Measurements from ENCODE around the gene ADGRG2.
"Not testable (repeated sequence)": the region's sequence is repeated elsewhere in the genome, so short reads cannot be mapped to it uniquely, and the experiment has no call there.

The ADGRG2 gene

GRCh38 chrX:19063030-19063429 lies 59.2 kb downstream of the ADGRG2 start:
- no peak overlapping the region for H3K27ac Mint-ChIP-seq
- H3K4me1 Mint-ChIP-seq (ENCODE audit: low read depth): no peaks in the 10 kb centered on the region
- no peaks in the 10 kb centered on the region for H3K36me3 Mint-ChIP-seq (ENCODE audit: low read depth)
- H3K9me3 Mint-ChIP-seq: no peaks in the 10 kb centered on the region
- H3K4me3 Mint-ChIP-seq: no peak overlapping the region
- H3K27me3 Mint-ChIP-seq (ENCODE audit: low read depth): no peaks in the 10 kb centered on the region

GRCh38 chrX:19059067-19059466 lies 63.2 kb downstream of the ADGRG2 start:
- Mint-ChIP-seq H3K27ac (no peak overlapping the region), H3K4me3 (no peak overlapping the region), H3K27me3 (ENCODE audit: low read depth) (no peaks in the 10 kb centered on the region), H3K9me3 (no peaks in the 10 kb centered on the region), H3K36me3 (ENCODE audit: low read depth) (no peaks in the 10 kb centered on the region), H3K4me1 (ENCODE audit: low read depth) (no peaks in the 10 kb centered on the region)

DNA sequence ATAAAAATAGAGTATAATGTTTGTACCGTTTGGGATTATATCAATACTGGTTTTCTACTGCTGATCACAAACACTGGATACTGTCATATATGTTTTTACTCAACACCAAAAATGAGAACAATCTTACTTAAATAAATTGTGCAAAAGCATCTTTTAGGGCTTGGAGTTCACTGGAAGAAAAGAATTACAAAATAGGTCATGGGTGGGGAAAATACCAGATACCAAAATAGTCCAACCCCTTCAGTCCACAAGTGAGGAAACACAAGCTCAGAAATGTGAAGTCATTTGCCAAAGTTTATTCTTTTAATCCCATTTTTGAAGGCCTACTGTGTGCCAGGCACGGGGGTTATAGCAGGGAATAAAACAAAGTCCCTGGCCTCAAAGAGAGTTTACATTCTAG lies 64.4 kb downstream of the ADGRG2 start:
- Mint-ChIP-seq H3K9me3 (no peaks in the 10 kb centered on the region), H3K27ac (no peak overlapping the region), H3K36me3 (ENCODE audit: low read depth) (no peaks in the 10 kb centered on the region), H3K4me1 (ENCODE audit: low read depth) (no peaks in the 10 kb centered on the region), H3K4me3 (no peak overlapping the region), H3K27me3 (ENCODE audit: low read depth) (no peaks in the 10 kb centered on the region)

DNA sequence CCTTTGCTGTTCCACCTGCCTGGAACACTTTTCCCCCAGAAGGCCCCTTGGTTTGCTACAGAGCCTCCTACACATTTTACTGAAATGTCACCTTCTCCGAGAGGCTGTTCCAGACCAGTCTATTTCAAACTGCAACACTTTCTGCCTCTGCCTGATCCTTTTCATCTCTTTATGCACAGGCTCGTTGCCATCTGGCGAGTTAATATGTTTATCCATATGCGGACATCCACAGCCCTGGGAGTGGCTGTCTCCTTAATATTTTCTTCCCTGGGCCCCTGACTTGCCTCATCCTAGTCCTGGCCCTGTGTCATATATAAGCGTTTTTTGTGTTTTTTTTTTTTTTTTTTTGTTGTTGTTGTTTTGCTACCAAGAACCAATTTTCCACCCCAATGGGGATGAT lies 73.2 kb downstream of the ADGRG2 start:
- Mint-ChIP-seq H3K4me3 (no peak overlapping the region), H3K36me3 (ENCODE audit: low read depth) (no peaks in the 10 kb centered on the region), H3K9me3 (no peaks in the 10 kb centered on the region)

GRCh38 chrX:19046343-19047215 lies 75.7 kb downstream of the ADGRG2 start:
- Mint-ChIP-seq H3K9me3 (no peaks in the 10 kb centered on the region), H3K36me3 (ENCODE audit: low read depth) (no peaks in the 10 kb centered on the region), H3K27me3 (ENCODE audit: low read depth) (no peaks in the 10 kb centered on the region), H3K4me1 (ENCODE audit: low read depth) (no peaks in the 10 kb centered on the region), H3K4me3 (no peak overlapping the region), H3K27ac (no peak overlapping the region)

More for the DNA sequence above, 73.2 kb downstream of the ADGRG2 start:
- Mint-ChIP-seq H3K27me3 (ENCODE audit: low read depth) (no peaks in the 10 kb centered on the region), H3K4me1 (ENCODE audit: low read depth) (no peaks in the 10 kb centered on the region), H3K27ac (no peak overlapping the region)

- Mint-ChIP-seq H3K36me3 (ENCODE audit: low read depth) (no peaks in the 10 kb centered on the region), H3K4me1 (ENCODE audit: low read depth) (no peaks in the 10 kb centered on the region), H3K27ac (no peak overlapping the region), H3K27me3 (ENCODE audit: low read depth) (no peaks in the 10 kb centered on the region), H3K4me3 (no peak overlapping the region), H3K9me3 (no peaks in the 10 kb centered on the region)
These were observed 81.9 kb downstream of the ADGRG2 start for GRCh38 chrX:19040373-19040772.

DNA sequence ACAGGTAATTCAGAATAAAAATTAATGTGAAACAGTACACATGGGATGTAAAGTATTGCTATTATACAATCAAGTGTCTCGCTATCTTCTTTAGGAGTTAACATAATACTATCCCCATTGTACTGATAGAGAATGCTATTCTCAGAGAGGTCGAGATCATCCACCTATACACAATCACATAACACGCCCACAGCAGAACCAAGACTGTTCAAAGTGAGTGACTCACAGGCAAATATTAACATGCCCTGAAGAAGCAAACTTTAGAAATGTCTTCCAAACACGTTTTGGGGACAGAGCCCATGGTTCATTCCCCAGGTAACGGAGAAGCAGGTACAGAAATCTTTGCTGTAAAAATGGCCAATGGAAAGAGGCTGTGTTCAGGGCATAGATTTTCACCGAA lies 88.2 kb downstream of the ADGRG2 start:
- Mint-ChIP-seq H3K36me3 (ENCODE audit: low read depth) (no peaks in the 10 kb centered on the region), H3K9me3 (no peaks in the 10 kb centered on the region), H3K27ac (no peak overlapping the region), H3K27me3 (ENCODE audit: low read depth) (no peaks in the 10 kb centered on the region), H3K4me3 (no peak overlapping the region), H3K4me1 (ENCODE audit: low read depth) (no peaks in the 10 kb centered on the region)

DNA sequence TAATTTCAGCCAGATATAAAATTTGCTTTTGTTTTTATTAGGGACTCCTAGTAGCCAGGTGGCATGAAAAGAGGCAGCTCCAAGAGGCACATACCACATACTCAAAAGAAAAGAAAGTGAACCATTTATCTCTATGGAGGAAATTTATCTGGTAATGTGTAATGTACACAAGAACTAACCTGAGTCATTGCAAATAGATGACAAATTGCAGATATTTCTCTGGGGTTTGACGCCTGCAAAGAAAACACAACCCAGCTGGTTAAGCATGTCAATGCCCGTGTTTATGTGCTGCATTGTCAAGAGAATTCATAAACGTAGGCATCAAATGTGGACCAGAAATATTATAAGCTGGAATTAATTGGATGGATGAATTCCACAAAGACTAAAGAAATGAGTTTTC lies 91.5 kb downstream of the ADGRG2 start:
- Mint-ChIP-seq H3K27me3 (ENCODE audit: low read depth) (no peaks in the 10 kb centered on the region), H3K4me1 (ENCODE audit: low read depth) (no peaks in the 10 kb centered on the region), H3K9me3 (no peaks in the 10 kb centered on the region), H3K27ac (no peak overlapping the region), H3K36me3 (ENCODE audit: low read depth) (no peaks in the 10 kb centered on the region), H3K4me3 (no peak overlapping the region)

- no peaks in the 10 kb centered on the region for H3K27me3 Mint-ChIP-seq (ENCODE audit: low read depth)
- H3K36me3 Mint-ChIP-seq (ENCODE audit: low read depth): no peaks in the 10 kb centered on the region
- no peaks in the 10 kb centered on the region for H3K9me3 Mint-ChIP-seq
- H3K4me3 Mint-ChIP-seq: no peak overlapping the region
- H3K27ac Mint-ChIP-seq: no peak overlapping the region
- no peaks in the 10 kb centered on the region for H3K4me1 Mint-ChIP-seq (ENCODE audit: low read depth)
These were observed 93.7 kb downstream of the ADGRG2 start for GRCh38 chrX:19028560-19028959.

- no peak overlapping the region for H3K27ac Mint-ChIP-seq
- no peaks in the 10 kb centered on the region for H3K4me1 Mint-ChIP-seq (ENCODE audit: low read depth)
- no peak overlapping the region for H3K4me3 Mint-ChIP-seq
- no peaks in the 10 kb centered on the region for H3K36me3 Mint-ChIP-seq (ENCODE audit: low read depth)
- H3K27me3 Mint-ChIP-seq (ENCODE audit: low read depth): no peaks in the 10 kb centered on the region
- no peaks in the 10 kb centered on the region for H3K9me3 Mint-ChIP-seq
These were observed 97.9 kb downstream of the ADGRG2 start for GRCh38 chrX:19024366-19024765.

GRCh38 chrX:19019996-19020395 lies 102.3 kb downstream of the ADGRG2 start:
- no peaks in the 10 kb centered on the region for H3K9me3 Mint-ChIP-seq
- no peaks in the 10 kb centered on the region for H3K4me1 Mint-ChIP-seq (ENCODE audit: low read depth)

DNA sequence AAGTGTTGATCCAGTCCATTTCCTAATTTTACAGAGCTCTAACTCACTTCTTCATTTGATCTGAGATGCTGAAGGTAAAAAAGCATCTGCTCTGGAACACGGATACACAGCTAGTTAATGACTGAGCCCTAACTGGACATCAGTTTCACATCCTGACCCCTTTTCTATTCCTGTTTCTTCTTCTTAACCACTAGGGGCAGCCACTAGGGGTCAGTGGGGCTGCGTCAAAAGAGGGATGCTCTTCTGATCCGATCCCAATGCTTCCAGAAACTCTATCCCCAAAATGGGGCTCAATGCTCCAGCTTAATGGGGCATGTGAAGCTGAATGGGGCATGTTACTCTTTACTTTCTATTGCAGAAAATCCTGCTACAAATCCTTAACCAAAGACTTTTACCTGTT lies 105.0 kb downstream of the ADGRG2 start:
- Mint-ChIP-seq H3K36me3 (ENCODE audit: low read depth) (no peaks in the 10 kb centered on the region), H3K4me1 (ENCODE audit: low read depth) (no peaks in the 10 kb centered on the region), H3K27ac (no peak overlapping the region), H3K27me3 (ENCODE audit: low read depth) (no peaks in the 10 kb centered on the region), H3K9me3 (no peaks in the 10 kb centered on the region), H3K4me3 (no peak overlapping the region)

More at GRCh38 chrX:19019996-19020395, 102.3 kb downstream of the ADGRG2 start:
- Mint-ChIP-seq H3K27me3 (ENCODE audit: low read depth) (no peaks in the 10 kb centered on the region), H3K4me3 (no peak overlapping the region), H3K36me3 (ENCODE audit: low read depth) (no peaks in the 10 kb centered on the region), H3K27ac (no peak overlapping the region)

- H3K4me3 Mint-ChIP-seq; H3K4me1 Mint-ChIP-seq (ENCODE audit: low read depth): not testable (repeated sequence)
These were observed 105.7 kb downstream of the ADGRG2 start for GRCh38 chrX:19016614-19017013.

DNA sequence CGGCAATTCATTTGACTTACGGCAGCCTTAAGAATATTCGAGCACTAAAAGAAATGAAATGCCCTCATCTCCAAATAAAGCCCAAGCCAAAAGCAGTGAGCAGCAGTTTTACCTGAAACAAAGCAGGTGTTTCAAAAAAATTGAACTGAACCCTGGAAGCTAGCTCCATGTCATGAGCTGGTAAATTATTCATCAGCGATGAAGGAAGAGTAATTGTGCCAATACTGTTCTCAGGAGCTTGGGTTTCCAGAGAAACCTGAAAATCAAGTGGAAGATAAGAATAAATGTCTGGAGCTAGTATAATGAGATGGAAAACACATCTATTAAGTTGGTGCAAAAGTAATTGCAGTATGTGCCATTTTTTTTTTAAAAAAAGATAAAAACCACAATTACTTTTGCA lies 114.4 kb downstream of the ADGRG2 start:
- Mint-ChIP-seq H3K4me3 (no peak overlapping the region), H3K36me3 (ENCODE audit: low read depth) (no peaks in the 10 kb centered on the region), H3K27me3 (ENCODE audit: low read depth) (no peaks in the 10 kb centered on the region), H3K27ac (no peak overlapping the region), H3K9me3 (no peaks in the 10 kb centered on the region), H3K4me1 (ENCODE audit: low read depth) (no peaks in the 10 kb centered on the region)

More at GRCh38 chrX:19016614-19017013, 105.7 kb downstream of the ADGRG2 start:
- H3K27me3 Mint-ChIP-seq (ENCODE audit: low read depth); H3K9me3 Mint-ChIP-seq; H3K36me3 Mint-ChIP-seq (ENCODE audit: low read depth); H3K27ac Mint-ChIP-seq: not testable (repeated sequence)

- Mint-ChIP-seq H3K4me1 (ENCODE audit: low read depth) (no peaks in the 10 kb centered on the region), H3K9me3 (no peaks in the 10 kb centered on the region), H3K27me3 (ENCODE audit: low read depth) (no peaks in the 10 kb centered on the region), H3K27ac (no peak overlapping the region), H3K4me3 (no peak overlapping the region), H3K36me3 (ENCODE audit: low read depth) (no peaks in the 10 kb centered on the region)
These were observed 115.3 kb downstream of the ADGRG2 start for GRCh38 chrX:19007011-19007410.
